HCT116 (cell line): ENCODE results near the gene CEP112. TPM values are rescaled to one million over a fixed set of nuclear protein-coding genes. Genes with fewer than 3 reads are reported as not detected.

Source experiments
- ATAC-seq: fragments of 200-7000 bp; cut with Tn5 transposase; 2 replicates; pipeline ENCODE4 v1.9.1; 2020; ENCODE audit warnings: mild to moderate bottlenecking, moderate library complexity
- BruUV-seq: library from RNA; stranded (reverse); fragments of 400-500 nt; replicated peaks from 2 replicates; lab custom pipeline; 2021; lab: Mats Ljungman, UMichigan
- CTCF ChIA-PET: fragments of 300-600 bp; sonication (Branson Sonifier 250); formaldehyde crosslinking; loops from one replicate; lab custom pipeline; 2021; ENCODE audit warnings: antibody characterized with exemption; lab: Charles Lee
- POLR2A ChIA-PET: fragments of 300-600, 350-600 bp; sonication (Branson Sonifier 250); formaldehyde crosslinking; loops from one replicate; lab custom pipeline; 2021; ENCODE audit warnings: antibody characterized with exemption; lab: Charles Lee
- RAD21 ChIA-PET, 2 experiments: fragments of 300-600 bp; sonication (Branson Sonifier 250); formaldehyde crosslinking; loops; one replicate each; lab custom pipeline; 2023; ENCODE audit warnings: low total read pairs in 2 of 2; ENCODE audit not compliant: uncharacterized antibody in 2 of 2, unreplicated experiment in 2 of 2, low non-redundant PET in 1 of 2; lab: Charles Lee
- DNase-seq: peaks from one replicate; pipeline ENCODE4 v3.0.0-alpha.2; 2010; ENCODE audit warnings: low read depth, low spot score
- H2AFZ ChIP-seq: fragments of 200-600 bp; shearing (Covaris generic), sonication (generic); 2 replicates; pipeline ENCODE4 v1.6.1; 2017; ENCODE audit warnings: low read depth, mixed run types, mixed read lengths, antibody characterized with exemption, low read length; ENCODE audit not compliant: poor library complexity, severe bottlenecking
- H3K27ac ChIP-seq: 2 replicates; pipeline ENCODE4 v1.5.1; 2012; ENCODE audit warnings: low read depth, low read length
- H3K27me3 ChIP-seq: fragments of 200-600 bp; sonication (generic); 2 replicates; pipeline ENCODE4 v1.6.1; 2016; ENCODE audit warnings: mixed run types, low read length, mixed read lengths; ENCODE audit not compliant: insufficient read depth
- H3K36me3 ChIP-seq, 2 experiments: fragments of 200-500 bp in 1 of 2; fragments of 200-600 bp in 1 of 2; sonication (Bioruptor generic) in 1 of 2; sonication (generic) in 1 of 2; 2 replicates each; pipeline versions ENCODE4 v1.5.1 to v1.6.1; 2014 to 2016; ENCODE audit warnings: low read length in 2 of 2, inconsistent platforms in 1 of 2, mixed read lengths in 1 of 2, mixed run types in 1 of 2; ENCODE audit not compliant: insufficient read depth in 2 of 2, control insufficient read depth in 1 of 2
- H3K4me1 ChIP-seq, 2 experiments: fragments of 200-600 bp in 1 of 2; sonication (generic) in 1 of 2; 2 replicates each; pipeline versions ENCODE4 v1.5.1 to v1.6.1; 2012 to 2017; ENCODE audit warnings: low read length in 2 of 2, inconsistent platforms in 1 of 2, mild to moderate bottlenecking in 1 of 2, mixed read lengths in 1 of 2, mixed run types in 1 of 2, moderate library complexity in 1 of 2; ENCODE audit not compliant: insufficient read depth in 2 of 2, control insufficient read depth in 1 of 2
- H3K4me2 ChIP-seq: fragments of 200-600 bp; sonication (generic); 2 replicates; pipeline ENCODE4 v1.6.1; 2017; ENCODE audit warnings: mixed run types, low read length, mixed read lengths
- H3K4me3 ChIP-seq, 2 experiments: fragments of 200-600 bp in 1 of 2; sonication (generic) in 1 of 2; replicated peaks in 1 of 2; 2 replicates each; pipeline ENCODE4 v1.5.1; 2011 to 2016; ENCODE audit warnings: low read length in 2 of 2, control low read depth in 1 of 2, low read depth in 1 of 2, mild to moderate bottlenecking in 1 of 2, mixed read lengths in 1 of 2, mixed run types in 1 of 2
- H3K79me2 ChIP-seq: fragments of 200-600 bp; sonication (generic); 2 replicates; pipeline ENCODE4 v1.6.1; 2017; ENCODE audit warnings: mild to moderate bottlenecking, mixed run types, low read length, moderate library complexity, mixed read lengths; ENCODE audit not compliant: insufficient read depth
- H3K9ac ChIP-seq: fragments of 200-600 bp; sonication (generic); 2 replicates; pipeline ENCODE4 v1.6.1; 2016; ENCODE audit warnings: low read length, mixed read lengths
- H3K9me2 ChIP-seq: fragments of 200-600 bp; sonication (generic), shearing (Covaris generic); 2 replicates; pipeline ENCODE4 v1.6.1; 2017; ENCODE audit warnings: mixed run types, mild to moderate bottlenecking, moderate library complexity; ENCODE audit not compliant: insufficient read depth
- H3K9me3 ChIP-seq, 2 experiments: fragments of 200-500 bp in 1 of 2; fragments of 200-600 bp in 1 of 2; sonication (Bioruptor generic) in 1 of 2; sonication (generic) in 1 of 2; 2 replicates each; pipeline ENCODE4 v1.6.1; 2014 to 2017; ENCODE audit warnings: low read length in 2 of 2, mixed read lengths in 2 of 2, inconsistent platforms in 1 of 2, low read depth in 1 of 2, mild to moderate bottlenecking in 1 of 2, mixed run types in 1 of 2, moderate library complexity in 1 of 2; ENCODE audit not compliant: control insufficient read depth in 1 of 2, insufficient read depth in 1 of 2
- H4K20me1 ChIP-seq: fragments of 200-600 bp; sonication (generic), shearing (Covaris generic); 2 replicates; pipeline ENCODE4 v1.6.1; 2017; ENCODE audit warnings: mixed run types, mild to moderate bottlenecking, moderate library complexity; ENCODE audit not compliant: insufficient read depth
- ATF3 ChIP-seq: IDR thresholded peaks from 2 replicates; pipeline ENCODE4 v1.6.1; 2012
- CBX3 ChIP-seq: IDR thresholded peaks from 2 replicates; pipeline ENCODE4 v1.6.1; 2012; ENCODE audit warnings: low read depth
- CTCF ChIP-seq, 3 experiments: fragments of 200-600 bp in 1 of 3; sonication (generic) in 1 of 3; IDR thresholded peaks in 2 of 3; conservative IDR thresholded peaks in 1 of 3; 2 replicates each; pipeline ENCODE4 v1.5.1; 2012 to 2017; ENCODE audit warnings: low read depth in 2 of 3, low read length in 2 of 3, antibody characterized with exemption in 1 of 3, borderline replicate concordance in 1 of 3, control low read depth in 1 of 3, mild to moderate bottlenecking in 1 of 3, mixed read lengths in 1 of 3, mixed run types in 1 of 3, moderate library complexity in 1 of 3; ENCODE audit not compliant: insufficient read depth in 1 of 3
- EGR1 ChIP-seq: IDR thresholded peaks from 2 replicates; pipeline ENCODE4 v1.6.1; 2012; ENCODE audit warnings: low read depth
- EZH2phosphoT487 ChIP-seq: fragments of 200-600 bp; IDR thresholded peaks from 2 replicates; pipeline ENCODE4 v1.6.1; 2018; ENCODE audit warnings: antibody characterized with exemption, borderline replicate concordance
- FOSL1 ChIP-seq: IDR thresholded peaks from 2 replicates; pipeline ENCODE4 v1.6.1; 2012; ENCODE audit warnings: low read depth
- JUND ChIP-seq: IDR thresholded peaks from 2 replicates; pipeline ENCODE4 v1.6.1; 2012
- RAD21 ChIP-seq: IDR thresholded peaks from 2 replicates; pipeline ENCODE4 v1.6.1; 2012; ENCODE audit warnings: low read depth, mild to moderate bottlenecking
- REST ChIP-seq: IDR thresholded peaks from 2 replicates; pipeline ENCODE4 v1.6.1; 2012; ENCODE audit warnings: low read depth
- SIN3A ChIP-seq: IDR thresholded peaks from 2 replicates; pipeline ENCODE4 v1.6.1; 2012; ENCODE audit warnings: low read depth
- TCF7L2 ChIP-seq: IDR thresholded peaks from 2 replicates; pipeline ENCODE4 v1.7.0; 2011; ENCODE audit warnings: borderline replicate concordance, inconsistent platforms; ENCODE audit not compliant: insufficient read depth, insufficient read length; ENCODE audit errors: extremely low read depth
- ZBTB33 ChIP-seq: IDR thresholded peaks from 2 replicates; pipeline ENCODE4 v1.6.1; 2011; ENCODE audit warnings: mild to moderate bottlenecking, low read length, moderate library complexity; ENCODE audit not compliant: insufficient replicate concordance; ENCODE audit errors: extremely low read depth
- intact Hi-C: fragments of 100-400 bp; cut with micrococcal nuclease; formaldehyde crosslinking; loops from 2 replicates; pipeline ENCODE4 v1.10.0; 2022
- total RNA-seq: library from RNA; stranded (reverse); gene quantifications from one replicate; pipeline ENCODE4 v1.2.1, GENCODE V29; 2021; ENCODE audit not compliant: unreplicated experiment

The CEP112 gene
- total RNA-seq, 1 experiment from 2014 or later, result 10.9 TPM

- H3K4me1 ChIP-seq, result peaks cover 0 to 15% of the 10 kb centered on the region in 2 experiments; a peak in 2 of 4 replicates
- BruUV-seq, result no TSS peak
- H3K27me3 ChIP-seq, result no peaks in the 10 kb centered on the region
- intact Hi-C loops, result no loop called here
- no peak for TF ChIP-seq ATF3
- TF ChIP-seq CBX3, result no peak
- TF ChIP-seq RAD21, result no peak
- TF ChIP-seq ZBTB33, result no peak
- TF ChIP-seq EZH2phosphoT487, result no peak
- TF ChIP-seq SIN3A, result no peak
- no peak for TF ChIP-seq JUND
- TF ChIP-seq TCF7L2, result no peak
- no peak for TF ChIP-seq FOSL1
- TF ChIP-seq EGR1, result no peak
- TF ChIP-seq CTCF (IDR thresholded peaks at IDR 0.05 in 2 of 3, conservative IDR thresholded peaks at IDR 0.05 in 1 of 3; ENCODE audit: borderline replicate concordance in 1 of 3, insufficient read depth in 1 of 3, low read depth in 2 of 3, low read length in 2 of 3), result no peak
- no peak for TF ChIP-seq REST
- TF ChIP-seq, all 23 proteins: peak for 0
- Histone ChIP-seq H3K4me3 (no peak overlapping the region), H3K4me2 (no peak overlapping the region), H4K20me1 (no peaks in the 10 kb centered on the region), H2AFZ (no peak overlapping the region), H3K9me3 (no peaks in the 10 kb centered on the region), H3K36me3 (no peaks in the 10 kb centered on the region), H3K79me2 (no peaks in the 10 kb centered on the region), H3K9ac (no peak overlapping the region), H3K9me2 (no peaks in the 10 kb centered on the region), H3K27ac (no peak overlapping the region)
- no peak for DNase-seq
- CTCF ChIA-PET, result no interaction called here
- no peak for ATAC-seq
- RAD21 ChIA-PET, result no interaction called here
- POLR2A ChIA-PET, result no interaction called here
Measured at GRCh38 chr17:65659512-65659911, 532.4 kb downstream of the CEP112 start.
